Stimulated activated CD4-positive, alpha-beta T cell treated with anti-CD3 and anti-CD28 coated beads, Interleukin-1b, Interleukin-23, amount 100 ng/mL, for 1 hour (primary cell): Measurements from ENCODE around the gene BLVRA.
"Not testable (repeated sequence)": the region's sequence is repeated elsewhere in the genome, so short reads cannot be mapped to it uniquely, and the experiment has no call there.

Experiments
- DNase-seq, 2 donors: peaks; one replicate each; pipeline ENCODE4 v3.0.0-alpha.2; 2020; ENCODE audit warnings: low read depth in 2 of 2

Gene BLVRA

DNA sequence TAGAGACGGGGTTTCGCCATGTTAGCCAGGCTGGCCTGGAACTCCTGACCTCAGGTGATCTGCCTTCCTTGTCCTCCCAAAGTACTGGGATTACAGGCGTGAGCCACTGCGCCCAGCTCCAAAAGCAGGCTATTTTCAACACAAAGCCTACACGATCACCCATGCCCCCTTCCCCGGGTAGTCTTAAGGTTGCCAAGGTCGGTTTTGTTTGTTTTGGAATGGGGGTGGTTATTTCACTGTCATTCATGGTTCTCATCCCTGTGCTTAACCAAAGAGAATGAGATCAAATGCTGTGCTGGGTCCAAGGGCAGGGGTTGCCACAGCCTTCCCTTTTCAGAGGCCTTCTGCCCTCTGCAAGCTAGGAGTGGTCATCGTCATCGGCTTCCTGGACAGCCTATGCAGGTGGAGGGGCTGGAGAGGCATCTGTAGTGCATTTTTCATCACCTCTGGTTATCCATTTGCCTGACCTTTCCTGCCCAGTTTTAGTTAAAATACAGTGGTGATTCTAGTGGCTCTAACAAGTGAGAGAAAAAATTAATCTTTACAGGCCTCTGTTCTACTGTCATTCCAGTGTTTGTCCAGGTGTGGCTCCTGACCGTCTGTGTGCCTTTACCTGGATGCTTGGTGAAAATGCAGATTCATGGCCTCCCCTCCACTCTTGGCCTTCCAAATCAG lies 11.4 kb downstream of the BLVRA start:
- no peak for DNase-seq

DNA sequence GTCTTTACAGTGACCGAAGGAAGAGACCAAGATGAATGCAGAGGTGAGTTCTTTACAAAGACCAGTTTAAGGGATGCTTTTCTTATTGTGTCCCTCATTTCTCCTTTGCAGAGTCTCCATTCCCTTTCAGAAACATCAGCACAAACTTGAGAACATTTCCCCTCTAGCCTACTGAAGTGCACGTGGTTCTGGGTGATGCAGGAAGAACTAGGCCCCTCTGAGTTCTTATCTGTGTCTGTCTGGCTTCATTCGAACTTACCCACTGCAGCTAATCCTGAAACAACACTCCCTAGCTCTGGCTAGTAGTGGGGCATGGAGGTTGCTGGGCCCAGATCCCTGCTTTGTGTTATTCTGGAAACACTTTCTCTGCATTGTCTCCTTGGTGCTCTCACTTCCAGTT lies 12.6 kb downstream of the BLVRA start:
- no peak for DNase-seq

DNA sequence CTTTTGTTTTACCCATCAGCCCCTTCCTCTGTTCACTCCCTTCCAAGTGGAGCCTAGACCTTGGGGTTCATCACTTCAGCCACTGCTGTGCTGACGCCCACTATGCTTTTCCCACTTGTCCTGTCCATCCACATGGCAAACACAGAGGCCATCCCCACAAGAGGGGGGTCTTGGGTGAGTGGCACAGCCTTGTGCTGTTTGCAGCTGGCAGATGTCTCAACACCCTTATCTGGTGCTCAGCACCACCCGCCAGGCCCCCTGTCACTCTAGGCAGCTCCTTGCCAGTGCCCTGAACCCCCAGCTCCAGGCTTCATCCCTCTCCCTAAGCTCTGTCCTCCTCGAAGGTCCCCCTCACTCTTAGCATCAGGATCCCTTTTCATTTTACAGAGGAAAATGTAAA lies 13.1 kb downstream of the BLVRA start:
- no peak for DNase-seq

DNA sequence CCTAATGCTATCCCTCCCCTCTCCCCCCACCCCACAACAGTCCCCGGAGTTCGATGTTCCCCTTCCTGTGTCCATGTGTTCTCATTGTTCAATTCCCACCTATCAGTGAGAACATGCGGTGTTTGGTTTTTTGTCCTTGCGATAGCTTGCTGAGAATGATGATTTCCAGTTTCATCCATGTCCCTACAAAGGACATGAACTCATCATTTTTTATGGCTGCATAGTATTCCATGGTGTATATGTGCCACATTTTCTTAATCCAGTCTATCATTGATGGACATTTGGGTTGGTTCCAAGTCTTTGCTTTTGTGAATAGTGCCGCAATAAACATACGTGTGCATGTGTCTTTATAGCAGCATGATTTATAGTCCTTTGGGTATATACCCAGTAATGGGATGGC lies 14.8 kb downstream of the BLVRA start:
- DNase-seq: not testable (repeated sequence)

DNA sequence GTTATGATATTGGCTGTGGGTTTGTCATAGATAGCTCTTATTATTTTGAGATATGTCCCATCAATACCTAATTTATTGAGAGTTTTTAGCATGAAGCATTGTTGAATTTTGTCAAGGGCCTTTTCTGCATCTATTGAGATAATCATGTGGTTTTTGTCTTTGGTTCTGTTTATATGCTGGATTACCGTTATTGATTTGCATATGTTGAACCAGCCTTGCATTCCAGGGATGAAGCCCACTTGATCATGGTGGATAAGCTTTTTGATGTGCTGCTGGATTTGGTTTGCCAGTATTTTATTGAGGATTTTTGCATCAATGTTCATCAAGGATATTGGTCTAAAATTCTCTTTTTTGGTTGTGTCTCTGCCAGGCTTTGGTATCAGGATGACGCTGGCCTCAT lies 16.8 kb downstream of the BLVRA start:
- DNase-seq: not testable (repeated sequence)

DNA sequence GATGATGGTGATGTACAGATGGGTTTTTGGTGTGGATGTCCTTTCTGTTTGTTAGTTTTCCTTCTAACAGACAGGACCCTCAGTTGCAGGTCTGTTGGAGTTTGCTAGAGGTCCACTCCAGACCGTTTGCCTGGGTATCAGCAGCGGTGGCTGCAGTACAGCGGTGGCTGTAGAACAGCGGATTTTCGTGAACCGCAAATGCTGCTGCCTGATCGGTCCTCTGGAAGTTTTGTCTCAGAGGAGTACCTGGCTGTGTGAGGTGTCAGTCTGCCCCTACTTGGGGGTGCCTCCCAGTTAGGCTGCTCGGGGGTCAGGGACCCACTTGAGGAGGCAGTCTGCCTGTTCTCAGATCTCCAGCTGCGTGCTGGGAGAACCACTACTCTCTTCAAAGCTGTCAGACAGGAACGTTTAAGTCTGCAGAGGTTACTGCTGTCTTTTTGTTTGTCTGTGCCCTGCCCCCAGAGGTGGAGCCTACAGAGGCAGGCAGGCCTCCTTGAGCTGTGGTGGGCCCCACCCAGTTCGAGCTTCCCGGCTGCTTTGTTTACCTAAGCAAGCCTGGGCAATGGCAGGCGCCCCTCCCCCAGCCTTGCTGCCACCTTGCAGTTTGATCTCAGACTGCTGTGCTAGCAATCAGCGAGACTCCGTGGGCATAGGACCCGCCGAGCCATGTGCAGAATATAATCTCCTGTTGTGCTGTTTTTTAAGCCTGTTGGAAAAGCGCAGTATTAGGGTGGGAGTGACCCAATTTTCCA lies 20.0 kb downstream of the BLVRA start:
- not testable (repeated sequence) for DNase-seq

DNA sequence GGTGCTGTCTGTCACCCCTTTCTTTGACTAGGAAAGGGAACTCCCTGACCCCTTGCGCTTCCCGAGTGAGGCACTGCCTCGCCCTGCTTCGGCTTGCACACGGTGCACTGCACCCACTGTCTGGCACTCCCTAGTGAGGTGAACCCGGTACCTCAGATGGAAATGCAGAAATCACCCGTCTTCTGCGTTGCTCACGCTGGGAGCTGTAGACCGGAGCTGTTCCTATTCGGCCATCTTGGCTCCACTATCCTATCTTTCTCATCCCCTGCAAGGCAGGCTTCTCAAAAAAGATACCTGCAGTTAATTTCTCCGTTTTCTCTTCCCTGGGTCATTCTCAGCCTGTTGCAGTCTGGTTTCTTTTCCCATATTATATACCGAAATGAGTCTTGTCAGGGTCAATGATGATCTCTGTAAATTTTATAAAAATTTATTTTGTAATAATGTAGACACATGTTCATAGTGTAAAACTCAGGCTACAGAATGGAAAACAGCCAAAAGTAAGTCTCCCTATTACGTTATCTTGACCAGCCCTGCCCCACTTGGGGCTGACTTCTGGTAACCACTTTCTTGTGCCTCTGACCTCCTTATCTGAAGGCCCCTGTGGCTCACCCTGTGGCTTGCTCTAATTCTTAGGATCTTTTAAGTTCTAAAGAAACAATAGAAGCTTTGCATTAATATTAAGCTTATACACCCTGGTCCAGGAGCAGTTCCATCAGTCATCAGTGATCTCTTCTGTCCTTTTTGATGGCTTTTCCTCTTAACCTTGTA lies 20.7 kb downstream of the BLVRA start:
- no peak for DNase-seq

DNA sequence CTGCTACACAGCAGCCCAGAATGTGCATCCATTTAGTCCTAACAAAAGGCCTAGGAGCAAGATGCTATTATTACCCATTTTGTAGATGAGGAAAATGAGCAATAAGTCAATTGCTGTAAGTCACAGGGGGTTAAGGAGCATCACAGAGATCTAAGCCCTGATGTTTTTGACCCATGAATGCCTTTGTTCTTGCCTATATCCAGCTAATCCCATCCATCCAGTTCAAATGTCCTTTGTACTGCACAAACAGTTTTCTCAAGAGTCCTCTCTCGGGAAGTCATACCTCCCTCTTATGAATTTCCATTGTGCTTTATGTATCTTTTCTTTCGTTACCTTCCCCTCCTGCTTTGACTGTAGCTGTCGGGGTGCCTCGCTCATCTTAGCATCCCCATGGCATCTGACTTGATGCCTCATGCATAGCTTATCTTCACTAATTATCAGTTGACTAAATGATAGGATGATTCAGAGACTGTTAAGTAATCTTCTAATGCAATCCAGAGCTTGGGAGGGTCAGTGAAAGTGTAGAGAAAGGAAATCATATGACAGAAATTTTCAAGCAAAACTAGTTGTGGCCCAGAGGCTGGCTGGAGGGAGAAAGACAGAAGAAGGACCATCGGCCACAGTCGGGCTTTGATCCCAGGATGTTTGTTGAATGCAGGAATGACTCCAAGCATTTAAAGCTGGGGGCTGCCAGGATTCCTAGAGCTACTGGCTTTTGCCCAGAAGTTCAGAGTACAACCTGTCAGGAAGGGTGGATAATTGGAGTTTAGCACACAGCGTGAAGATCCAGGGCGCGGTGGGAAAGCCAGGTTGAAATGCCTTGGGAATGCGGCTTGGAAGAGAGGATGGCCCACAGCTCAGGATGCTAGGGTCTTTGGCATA lies 23.5 kb downstream of the BLVRA start:
- no peak for DNase-seq

DNA sequence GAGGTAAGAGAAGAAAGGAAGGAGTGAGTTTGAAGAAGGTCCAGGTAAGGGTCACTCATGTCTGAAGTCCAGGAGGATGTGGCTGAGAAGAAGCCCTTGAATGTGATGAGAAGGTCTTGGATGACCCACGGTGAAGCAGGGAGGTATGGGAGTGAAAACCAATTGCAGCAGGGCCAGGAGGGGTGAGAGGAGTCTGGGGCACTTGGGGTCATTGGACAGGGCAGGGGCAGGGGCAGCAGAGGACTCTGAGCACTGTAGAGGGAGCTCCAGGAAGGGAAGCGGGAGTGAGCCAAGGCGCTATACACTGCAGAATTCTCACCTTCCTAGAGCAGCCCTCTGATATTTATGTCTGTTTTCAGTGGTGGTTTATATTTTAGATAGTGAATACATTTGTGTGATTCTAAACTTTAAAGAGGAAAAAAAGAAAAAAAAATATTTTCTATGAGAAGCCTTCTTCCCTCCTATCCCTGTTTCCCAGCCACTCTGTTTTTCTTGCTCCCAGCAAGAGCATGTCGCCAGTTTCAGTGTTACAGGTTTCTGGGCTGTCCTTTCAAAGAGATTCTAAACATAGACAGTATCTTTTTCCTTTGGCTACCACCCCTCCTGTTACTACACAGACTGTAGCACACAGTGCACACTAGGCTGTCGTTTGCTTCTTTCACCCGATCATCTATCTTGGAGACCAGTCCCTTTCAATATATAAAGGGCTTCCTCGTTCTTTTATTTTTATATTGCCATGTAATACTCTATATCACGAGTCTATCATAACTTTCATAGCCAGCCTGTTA lies 24.5 kb downstream of the BLVRA start:
- DNase-seq: no peak

DNA sequence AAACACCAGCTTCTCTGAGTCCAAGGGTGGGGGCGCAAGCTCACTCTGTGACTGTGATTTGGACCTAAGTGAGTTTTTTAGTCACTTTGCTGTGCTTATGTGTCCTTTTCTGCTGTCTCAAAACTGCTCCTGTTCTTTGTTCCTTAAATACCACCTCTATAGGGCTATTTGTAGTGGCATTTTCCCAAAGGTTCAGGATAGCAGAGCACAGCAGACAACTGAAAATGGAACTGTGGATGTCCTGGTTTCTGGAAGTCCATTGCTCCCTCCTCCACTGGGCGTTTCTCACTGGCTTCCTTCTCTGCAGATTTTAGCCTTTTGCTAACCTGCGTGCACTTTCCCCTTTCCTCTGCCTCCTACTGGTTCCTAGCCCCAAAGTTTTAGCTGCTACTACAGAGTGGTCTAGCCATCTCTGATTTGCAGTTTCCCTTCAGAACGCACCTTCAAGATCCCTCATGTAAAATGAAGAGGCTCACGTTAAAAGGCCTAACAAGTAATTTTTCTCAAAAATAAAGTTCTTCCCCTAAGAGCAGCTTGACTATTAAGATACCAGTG lies 25.6 kb downstream of the BLVRA start:
- no peak for DNase-seq

DNA sequence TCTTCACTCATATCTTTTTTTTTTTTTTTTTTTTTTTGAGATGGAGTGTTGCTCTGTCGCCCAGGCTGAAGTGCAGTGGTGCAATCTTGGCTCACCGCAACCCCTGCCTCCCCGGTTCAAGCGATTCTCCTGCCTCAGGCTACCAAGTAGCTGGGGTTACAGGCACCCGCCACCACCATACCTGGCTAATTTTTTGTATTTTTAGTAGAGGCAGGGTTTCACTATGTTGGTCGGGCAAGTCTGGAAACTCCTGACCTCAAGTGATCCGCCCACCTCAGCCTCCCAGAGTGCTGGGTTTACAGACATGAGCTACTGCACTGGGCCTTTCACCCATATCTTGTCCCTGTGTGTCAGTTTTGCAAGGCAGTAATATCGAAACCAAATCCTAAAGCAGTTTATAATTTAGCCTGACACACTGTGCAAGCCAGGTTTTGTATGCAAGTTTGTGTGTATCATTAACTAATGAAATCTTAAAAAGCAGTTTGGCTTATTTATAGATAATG lies 26.2 kb downstream of the BLVRA start:
- not testable (repeated sequence) for DNase-seq

DNA sequence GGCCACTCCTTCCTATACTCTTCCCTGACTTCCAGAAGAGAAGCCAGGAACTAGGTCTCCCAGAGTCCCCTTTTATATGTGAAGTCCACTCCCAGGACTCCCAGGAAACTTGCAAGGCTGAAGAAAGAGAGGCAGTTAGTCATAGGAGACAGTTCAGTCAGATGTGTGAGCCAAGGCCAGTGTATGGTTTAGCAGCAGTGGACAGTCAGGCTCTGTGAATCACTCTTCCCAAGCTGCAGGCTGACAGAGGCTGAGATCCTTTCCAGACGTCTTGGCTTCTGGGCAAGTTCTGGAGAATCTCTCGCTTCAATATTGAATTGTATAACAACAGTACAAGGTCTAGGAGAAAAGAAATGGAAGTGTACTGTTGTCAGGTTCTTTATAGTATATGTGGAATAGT lies 26.9 kb downstream of the BLVRA start:
- DNase-seq: no peak

DNA sequence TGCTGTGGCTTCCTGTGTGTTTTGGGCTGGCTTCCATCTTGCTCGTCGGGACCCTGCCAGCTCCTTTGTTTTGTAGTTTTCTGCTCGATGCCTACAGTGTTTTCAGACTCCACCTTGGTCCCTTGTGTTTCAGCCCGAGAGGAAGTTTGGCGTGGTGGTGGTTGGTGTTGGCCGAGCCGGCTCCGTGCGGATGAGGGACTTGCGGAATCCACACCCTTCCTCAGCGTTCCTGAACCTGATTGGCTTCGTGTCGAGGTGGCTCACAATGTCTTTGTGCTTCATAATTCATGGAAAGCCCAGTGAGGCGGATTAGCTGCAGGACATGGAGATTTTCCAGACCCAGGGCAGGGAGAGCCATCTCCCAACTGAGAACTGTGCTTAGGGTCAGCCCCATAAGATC lies 29.3 kb downstream of the BLVRA start:
- DNase-seq: no peak

DNA sequence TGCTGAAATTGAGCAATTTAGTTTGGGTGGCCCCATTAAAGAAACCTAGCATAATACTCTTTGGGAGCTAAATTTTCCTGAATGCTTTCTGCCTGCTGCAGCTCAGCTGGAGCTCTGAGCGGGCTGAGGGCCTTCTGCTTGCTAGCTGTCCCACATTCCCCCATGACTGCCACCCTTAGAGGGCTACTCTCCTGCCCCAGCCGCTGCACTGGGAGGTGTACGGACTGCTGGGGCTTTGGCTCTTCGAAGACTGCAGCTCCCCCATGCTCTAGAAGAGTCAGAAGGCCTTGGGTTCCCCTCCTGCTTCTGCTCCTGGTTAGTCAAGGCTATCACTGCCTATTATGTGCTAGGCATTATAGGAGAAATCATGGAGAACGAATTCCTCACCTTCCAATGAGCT lies 31.5 kb downstream of the BLVRA start:
- no peak for DNase-seq

DNA sequence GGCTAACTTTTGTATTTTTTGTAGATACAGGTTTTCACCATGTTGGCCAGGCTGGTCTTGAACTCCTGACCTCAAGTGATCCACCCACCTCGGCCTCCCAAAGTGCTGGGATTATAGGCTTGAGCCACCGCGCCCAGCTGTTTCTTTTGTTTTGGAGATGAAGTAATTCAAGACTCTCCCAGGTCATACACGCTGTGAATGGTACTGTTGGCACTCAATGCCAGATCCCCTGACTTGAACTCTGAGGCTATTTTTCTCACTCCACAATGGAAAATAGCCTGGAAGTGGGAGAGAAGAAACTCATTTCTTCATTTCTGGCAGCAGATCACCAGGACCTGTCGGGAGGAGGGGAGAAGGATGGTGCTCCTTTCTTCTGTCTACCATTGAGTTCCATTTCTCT lies 32.4 kb downstream of the BLVRA start:
- no peak for DNase-seq

DNA sequence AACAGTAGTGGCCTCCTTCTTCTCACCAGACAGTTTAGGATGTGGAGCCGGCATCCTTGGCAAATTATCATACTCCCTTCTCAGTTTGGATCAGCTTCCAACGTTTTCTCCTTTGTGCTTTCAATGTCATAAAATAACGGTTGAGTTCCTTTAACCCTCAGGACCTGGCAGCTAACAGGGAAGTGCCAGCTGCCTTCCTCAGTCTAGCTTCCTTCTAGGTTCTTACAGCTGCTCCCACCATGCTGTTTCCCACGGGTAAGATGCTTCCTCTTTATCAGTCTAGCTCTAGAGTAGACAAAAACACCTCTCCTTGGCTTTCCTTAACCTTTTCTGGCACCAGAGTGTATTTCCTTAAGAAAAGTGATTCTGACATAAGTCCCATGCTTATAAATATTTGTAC lies 33.2 kb downstream of the BLVRA start:
- DNase-seq: no peak

DNA sequence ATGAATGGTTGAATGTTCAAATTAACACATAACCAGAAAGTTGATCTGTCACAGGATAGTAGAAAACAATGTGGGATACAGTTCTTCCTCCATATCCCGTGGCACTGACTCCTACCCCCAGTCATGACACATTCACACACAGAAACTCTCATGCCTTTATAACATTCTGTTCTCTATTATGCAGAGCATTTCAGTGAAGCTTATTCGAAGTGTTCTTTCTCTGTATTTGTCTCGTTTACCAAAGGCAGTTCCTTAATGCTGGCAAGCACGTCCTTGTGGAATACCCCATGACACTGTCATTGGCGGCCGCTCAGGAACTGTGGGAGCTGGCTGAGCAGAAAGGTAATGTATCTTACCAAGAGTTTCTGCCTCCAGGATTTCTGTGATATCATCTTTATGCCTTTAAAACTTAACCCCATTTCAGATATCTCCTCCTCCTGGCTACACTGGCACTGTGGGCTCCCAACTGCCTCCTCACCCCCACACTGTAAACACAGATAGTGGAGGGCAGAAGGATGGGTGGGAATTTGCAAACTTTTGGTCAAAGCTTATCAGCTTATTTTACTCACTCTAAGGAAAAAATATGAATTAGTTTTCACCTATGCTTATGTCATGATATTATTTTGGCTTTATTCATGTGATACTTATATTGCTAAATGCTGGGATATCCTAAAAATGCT lies 34.1 kb downstream of the BLVRA start:
- DNase-seq: no peak

DNA sequence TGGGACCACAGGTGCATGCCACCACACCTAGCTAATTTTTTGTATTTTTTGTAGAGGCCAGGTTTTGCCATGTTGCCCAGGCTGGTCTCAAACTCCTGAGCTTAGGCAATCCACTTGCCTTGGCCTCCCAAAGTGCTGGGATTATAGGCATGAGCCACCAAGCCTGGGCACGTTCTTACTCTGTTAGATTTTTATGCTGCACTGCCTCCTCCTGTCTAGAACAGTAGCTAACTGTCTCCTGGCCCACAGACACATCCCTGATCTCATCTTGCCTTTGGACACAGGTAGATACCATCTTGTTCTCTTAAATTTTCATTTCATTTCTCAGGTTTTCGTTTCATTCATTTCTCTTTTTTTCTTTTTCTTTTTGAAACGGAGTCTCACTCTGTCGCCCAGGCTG lies 41.1 kb downstream of the BLVRA start:
- no peak for DNase-seq

DNA sequence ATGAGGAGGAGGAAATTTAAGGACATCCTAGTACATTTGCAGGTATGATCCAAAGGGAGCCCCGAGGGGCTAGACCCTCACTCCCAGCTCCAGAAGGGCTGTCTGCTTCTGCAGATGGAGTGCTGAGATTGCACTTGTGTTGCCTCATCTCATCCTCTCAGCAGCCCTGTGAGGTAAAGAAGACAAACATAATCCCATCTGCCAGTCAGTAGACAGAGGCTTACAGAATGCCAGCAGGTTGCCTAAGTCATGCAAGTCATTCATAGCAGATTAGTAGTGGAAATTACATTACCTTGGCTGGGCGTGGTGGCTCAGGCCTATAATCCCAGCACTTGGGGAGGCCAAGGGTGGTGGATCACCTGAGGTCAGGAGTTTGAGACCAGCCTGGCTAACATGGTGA lies 45.4 kb downstream of the BLVRA start:
- DNase-seq: no peak

DNA sequence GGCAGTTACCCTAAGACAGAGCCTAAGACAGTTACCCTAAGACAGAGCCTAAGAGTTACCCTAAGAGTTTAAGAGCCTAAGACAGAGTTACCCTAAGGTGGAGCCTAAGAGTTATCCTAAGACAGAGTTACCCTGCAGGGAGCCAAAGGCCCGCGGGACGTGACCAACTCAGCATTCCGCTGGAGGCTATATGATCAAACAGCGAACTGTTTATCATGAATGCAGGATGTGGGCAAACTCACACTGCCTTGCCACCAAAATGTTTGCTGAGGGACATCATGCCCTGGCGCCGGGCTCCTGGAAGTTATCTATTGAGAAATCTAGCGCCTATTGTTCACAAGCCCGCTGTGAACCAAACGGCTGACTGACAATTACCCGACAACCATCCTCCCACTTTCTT lies 49.9 kb downstream of the BLVRA start:
- DNase-seq: no peak
